ENCODE data around the gene PTPN2.

PTPN2 gene

DNA sequence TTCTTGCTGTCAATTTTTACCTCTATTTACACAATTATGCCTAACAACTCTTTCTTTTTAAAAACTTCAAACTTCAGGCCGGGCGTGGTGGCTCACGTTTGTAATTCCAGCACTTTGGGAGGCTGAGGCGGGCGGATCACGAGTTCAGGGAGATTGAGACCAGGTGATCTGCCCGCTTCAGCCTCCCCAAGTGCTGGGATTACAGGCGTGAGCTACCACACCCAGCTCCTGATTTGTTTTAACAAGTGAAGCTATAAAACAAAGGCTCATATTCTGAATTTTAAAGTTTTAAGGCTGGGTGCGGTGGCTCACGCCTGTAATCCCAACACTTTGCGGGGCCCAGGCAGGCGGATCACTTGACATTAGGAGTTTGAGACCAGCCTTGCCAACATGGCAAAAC, 15.5 kb downstream of the PTPN2 start:
- no peak overlapping the region for H3K27ac ChIP-seq
- TF ChIP-seq EZH2 (IDR thresholded peaks at IDR 0.05) (no peak), FOXP2 (optimal IDR thresholded peaks at IDR 0.05; ENCODE audit: control extremely low read depth, extremely low read length, insufficient read depth) (no peak), POLR2AphosphoS5 (IDR thresholded peaks at IDR 0.05; ENCODE audit: borderline replicate concordance, low read depth, low read length) (no peak)

DNA sequence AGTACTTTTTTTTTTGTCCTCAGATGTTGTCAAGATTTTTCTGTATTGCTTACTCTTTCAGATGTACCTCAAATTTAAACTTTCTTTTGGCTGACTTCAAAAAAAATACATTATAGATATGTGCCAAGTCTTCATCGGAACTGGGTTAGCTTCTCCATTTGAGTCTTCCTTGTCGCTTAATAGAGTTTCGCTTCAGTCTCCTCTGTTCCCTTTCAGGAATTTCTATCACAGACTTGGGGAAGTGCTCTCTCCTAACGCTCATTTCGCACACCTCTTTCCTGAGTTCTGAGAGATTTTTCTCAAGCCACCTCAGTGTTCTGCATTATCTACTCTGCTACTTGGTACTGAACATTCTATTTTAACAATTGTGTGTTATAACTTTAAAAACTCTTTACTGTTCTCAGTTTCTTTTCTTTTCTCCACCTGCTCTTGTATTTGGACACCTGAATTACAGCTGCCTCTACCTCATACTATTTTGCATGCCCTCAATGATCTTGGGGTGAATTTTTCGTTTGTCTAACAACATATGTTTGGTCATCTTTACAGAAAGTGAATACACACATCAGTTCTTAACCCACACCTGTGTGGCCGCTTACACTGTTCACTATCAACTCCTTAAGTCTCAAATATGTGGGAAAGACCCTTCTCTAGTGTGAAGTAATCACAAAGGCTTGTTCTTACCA, 16.5 kb downstream of the PTPN2 start:
- TF ChIP-seq FOXP2 (optimal IDR thresholded peaks at IDR 0.05; ENCODE audit: control extremely low read depth, extremely low read length, insufficient read depth), result no peak
- no peak for TF ChIP-seq EZH2 (IDR thresholded peaks at IDR 0.05)
- TF ChIP-seq POLR2AphosphoS5 (IDR thresholded peaks at IDR 0.05; ENCODE audit: borderline replicate concordance, low read depth, low read length), result no peak
- H3K9me3 ChIP-seq (ENCODE audit: low read depth, low read length), result no peaks in the 10 kb centered on the region
- no peak for DNase-seq (ENCODE audit: low read depth, low spot score)
- no peak overlapping the region for H3K9ac ChIP-seq (ENCODE audit: insufficient read length)
- no peak overlapping the region for H3K27ac ChIP-seq
- H3K4me3 ChIP-seq, result no peak overlapping the region
- H3K36me3 ChIP-seq (ENCODE audit: insufficient read depth, low read length), result no peaks in the 10 kb centered on the region

More for the DNA sequence above, 15.5 kb downstream of the PTPN2 start:
- H3K9ac ChIP-seq (ENCODE audit: insufficient read length), result no peak overlapping the region
- no peaks in the 10 kb centered on the region for H3K9me3 ChIP-seq (ENCODE audit: low read depth, low read length)
- H3K4me3 ChIP-seq, result no peak overlapping the region
- DNase-seq (ENCODE audit: low read depth, low spot score), result no peak
- no peaks in the 10 kb centered on the region for H3K36me3 ChIP-seq (ENCODE audit: insufficient read depth, low read length)

DNA sequence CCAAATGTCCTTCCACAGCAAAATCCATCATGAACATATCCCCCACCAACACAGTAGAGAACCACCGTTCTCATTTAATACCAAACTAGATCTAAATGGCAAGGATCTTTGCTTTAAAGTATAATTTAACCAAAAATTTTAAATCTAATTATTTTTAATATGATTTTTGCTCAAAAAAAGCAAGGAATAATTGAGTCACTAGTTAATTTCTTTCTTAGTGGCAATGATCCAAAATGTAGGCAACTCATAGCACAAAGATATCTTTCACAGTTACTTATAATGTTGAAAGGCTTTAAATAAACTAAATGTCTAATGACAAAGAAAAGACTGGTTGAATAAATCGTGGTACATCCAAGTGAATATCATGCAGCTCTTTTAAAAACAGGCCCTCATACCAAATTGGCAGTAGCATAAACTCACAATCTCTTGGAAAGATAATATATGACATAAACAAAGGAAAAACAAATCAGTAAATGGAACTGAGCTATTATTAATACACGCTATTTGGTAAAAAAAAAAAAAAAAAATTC, 20.3 kb downstream of the PTPN2 start:
- no peaks in the 10 kb centered on the region for H3K36me3 ChIP-seq (ENCODE audit: insufficient read depth, low read length)
- no peaks in the 10 kb centered on the region for H3K9me3 ChIP-seq (ENCODE audit: low read depth, low read length)
- no peak overlapping the region for H3K27ac ChIP-seq
- no peak overlapping the region for H3K9ac ChIP-seq (ENCODE audit: insufficient read length)
- TF ChIP-seq EZH2 (IDR thresholded peaks at IDR 0.05) (no peak), POLR2AphosphoS5 (IDR thresholded peaks at IDR 0.05; ENCODE audit: borderline replicate concordance, low read depth, low read length) (no peak), FOXP2 (optimal IDR thresholded peaks at IDR 0.05; ENCODE audit: control extremely low read depth, extremely low read length, insufficient read depth) (no peak)
- no peak for DNase-seq (ENCODE audit: low read depth, low spot score)
- no peak overlapping the region for H3K4me3 ChIP-seq

DNA sequence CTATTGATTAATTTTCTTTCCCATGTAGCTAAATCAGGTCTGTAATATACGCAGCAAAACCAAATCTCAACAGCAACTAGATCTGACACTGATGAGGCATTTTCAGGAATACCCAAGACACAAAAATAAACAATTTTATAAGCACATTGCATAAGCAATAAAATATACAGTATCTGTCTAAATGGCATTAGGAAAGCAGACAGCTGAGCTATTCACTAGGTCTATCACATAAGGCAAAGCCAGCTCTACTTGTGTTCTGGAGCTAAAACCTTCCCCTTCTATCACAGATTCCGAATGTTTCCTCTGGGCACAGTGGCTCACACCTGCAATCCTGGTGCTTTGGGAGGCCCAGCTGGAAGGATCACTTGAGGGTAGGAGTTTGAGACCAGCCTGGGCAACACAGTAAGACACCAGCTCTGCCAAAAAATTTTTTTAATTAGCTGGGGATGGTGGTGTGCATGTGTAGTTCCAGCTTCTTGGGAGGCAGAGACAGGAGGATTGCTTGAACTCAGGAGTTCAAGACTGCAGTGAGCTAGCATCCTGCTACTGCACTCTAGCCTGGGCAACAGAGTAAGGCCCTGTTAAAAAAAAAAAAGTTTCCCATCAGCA, 21.1 kb downstream of the PTPN2 start:
- no peak for DNase-seq (ENCODE audit: low read depth, low spot score)
- Histone ChIP-seq H3K4me3 (no peak overlapping the region), H3K9ac (ENCODE audit: insufficient read length) (no peak overlapping the region), H3K9me3 (ENCODE audit: low read depth, low read length) (no peaks in the 10 kb centered on the region), H3K36me3 (ENCODE audit: insufficient read depth, low read length) (no peaks in the 10 kb centered on the region), H3K27ac (no peak overlapping the region)
- TF ChIP-seq EZH2 (IDR thresholded peaks at IDR 0.05) (no peak), FOXP2 (optimal IDR thresholded peaks at IDR 0.05; ENCODE audit: control extremely low read depth, extremely low read length, insufficient read depth) (no peak), POLR2AphosphoS5 (IDR thresholded peaks at IDR 0.05; ENCODE audit: borderline replicate concordance, low read depth, low read length) (no peak)

DNA sequence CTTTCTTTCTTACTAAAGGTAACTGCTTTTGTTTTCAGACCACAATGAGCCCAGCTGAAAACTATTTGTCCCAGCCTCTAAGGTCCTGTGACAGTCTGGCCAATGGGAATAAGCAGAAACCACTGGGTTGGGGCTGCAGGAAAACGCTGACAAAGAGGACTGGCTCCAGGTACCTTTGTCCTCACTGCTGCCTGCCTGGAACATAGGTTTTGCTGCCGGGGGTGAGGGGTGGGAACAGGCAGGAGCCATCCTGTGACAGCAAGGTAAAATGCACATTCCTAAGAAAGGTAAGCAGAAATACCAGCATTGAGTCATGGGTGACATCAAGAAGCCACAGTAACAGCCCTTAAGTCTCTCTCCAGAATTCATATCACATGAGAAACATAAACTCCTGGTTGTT, 21.6 kb downstream of the PTPN2 start:
- Histone ChIP-seq H3K4me3 (no peak overlapping the region), H3K27ac (no peak overlapping the region), H3K9ac (ENCODE audit: insufficient read length) (no peak overlapping the region), H3K9me3 (ENCODE audit: low read depth, low read length) (no peaks in the 10 kb centered on the region), H3K36me3 (ENCODE audit: insufficient read depth, low read length) (no peaks in the 10 kb centered on the region)
- DNase-seq (ENCODE audit: low read depth, low spot score), result no peak
- TF ChIP-seq EZH2 (IDR thresholded peaks at IDR 0.05), result no peak
- no peak for TF ChIP-seq POLR2AphosphoS5 (IDR thresholded peaks at IDR 0.05; ENCODE audit: borderline replicate concordance, low read depth, low read length)
- no peak for TF ChIP-seq FOXP2 (optimal IDR thresholded peaks at IDR 0.05; ENCODE audit: control extremely low read depth, extremely low read length, insufficient read depth)

DNA sequence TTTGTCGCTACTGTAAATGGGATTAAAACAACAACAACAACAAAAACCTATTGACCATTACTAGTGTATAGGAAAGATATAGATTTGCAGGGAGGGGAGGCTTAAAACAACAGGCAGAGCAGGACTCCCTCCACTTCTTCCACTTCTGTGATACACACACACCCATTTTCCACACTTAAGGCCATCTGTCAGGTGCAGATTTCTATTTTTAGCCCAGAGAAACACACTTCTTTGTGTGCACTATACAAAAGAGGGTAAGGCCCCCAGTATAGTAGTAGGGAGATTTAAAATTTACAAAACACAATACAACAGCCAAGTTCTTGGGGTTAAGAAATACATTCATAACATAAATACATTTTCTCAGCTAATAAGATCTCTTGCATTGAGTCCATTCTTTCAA, 22.4 kb downstream of the PTPN2 start:
- no peak for TF ChIP-seq POLR2AphosphoS5 (IDR thresholded peaks at IDR 0.05; ENCODE audit: borderline replicate concordance, low read depth, low read length)
- TF ChIP-seq EZH2 (IDR thresholded peaks at IDR 0.05), result no peak
- no peak for TF ChIP-seq FOXP2 (optimal IDR thresholded peaks at IDR 0.05; ENCODE audit: control extremely low read depth, extremely low read length, insufficient read depth)
- DNase-seq (ENCODE audit: low read depth, low spot score), result no peak
- no peak overlapping the region for H3K4me3 ChIP-seq
- no peaks in the 10 kb centered on the region for H3K9me3 ChIP-seq (ENCODE audit: low read depth, low read length)
- H3K27ac ChIP-seq, result no peak overlapping the region
- no peak overlapping the region for H3K9ac ChIP-seq (ENCODE audit: insufficient read length)
- no peaks in the 10 kb centered on the region for H3K36me3 ChIP-seq (ENCODE audit: insufficient read depth, low read length)

DNA sequence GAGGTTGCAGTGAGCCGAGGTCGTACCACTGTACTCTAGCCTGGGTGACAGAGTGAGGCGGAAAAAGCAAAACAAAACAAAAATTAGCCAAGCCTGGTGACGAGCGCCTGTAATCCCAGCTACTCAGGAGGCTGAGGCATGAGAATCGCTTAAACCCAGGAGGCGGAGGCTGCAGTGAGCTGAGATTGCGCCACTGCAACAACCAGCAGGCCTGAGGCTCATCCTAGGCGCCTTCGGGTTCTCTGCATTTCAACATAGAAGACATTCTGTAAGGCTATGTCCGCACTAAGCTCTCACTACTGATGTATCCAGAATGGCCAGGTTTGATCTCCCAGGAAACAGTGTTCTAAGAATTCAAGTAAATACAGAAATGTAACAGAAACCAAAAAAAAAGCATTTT, 23.5 kb downstream of the PTPN2 start:
- Histone ChIP-seq H3K4me3 (no peak overlapping the region), H3K9ac (ENCODE audit: insufficient read length) (no peak overlapping the region), H3K27ac (no peak overlapping the region), H3K36me3 (ENCODE audit: insufficient read depth, low read length) (no peaks in the 10 kb centered on the region; the same call in none of the 2 replicates), H3K9me3 (ENCODE audit: low read depth, low read length) (no peaks in the 10 kb centered on the region)
- DNase-seq (ENCODE audit: low read depth, low spot score), result no peak
- TF ChIP-seq EZH2 (IDR thresholded peaks at IDR 0.05) (no peak), POLR2AphosphoS5 (IDR thresholded peaks at IDR 0.05; ENCODE audit: borderline replicate concordance, low read depth, low read length) (no peak), FOXP2 (optimal IDR thresholded peaks at IDR 0.05; ENCODE audit: control extremely low read depth, extremely low read length, insufficient read depth) (no peak)

DNA sequence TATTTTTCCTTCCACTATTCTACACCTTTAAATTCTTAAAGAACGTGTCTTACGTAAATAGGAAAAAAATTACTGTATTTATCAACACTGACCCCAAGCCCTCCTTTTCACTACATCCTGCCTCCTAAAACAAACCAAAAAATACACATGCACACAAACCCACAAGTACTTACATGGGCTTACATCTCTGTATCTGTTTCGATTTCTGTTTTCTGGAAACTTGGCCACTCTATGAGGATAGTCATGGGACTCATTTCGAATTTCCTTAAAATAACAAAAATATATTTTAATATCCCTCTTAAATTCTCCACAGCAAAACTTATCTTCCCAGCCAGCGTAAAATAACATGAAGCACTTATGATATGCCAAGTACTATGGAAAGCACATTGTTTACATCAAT, 25.0 kb downstream of the PTPN2 start:
- TF ChIP-seq FOXP2 (optimal IDR thresholded peaks at IDR 0.05; ENCODE audit: control extremely low read depth, extremely low read length, insufficient read depth) (no peak), EZH2 (IDR thresholded peaks at IDR 0.05) (no peak), POLR2AphosphoS5 (IDR thresholded peaks at IDR 0.05; ENCODE audit: borderline replicate concordance, low read depth, low read length) (no peak)
- H3K36me3 ChIP-seq (ENCODE audit: insufficient read depth, low read length), result no peaks in the 10 kb centered on the region; the same call in none of the 2 replicates
- H3K9me3 ChIP-seq (ENCODE audit: low read depth, low read length), result no peaks in the 10 kb centered on the region
- DNase-seq (ENCODE audit: low read depth, low spot score), result no peak
- H3K27ac ChIP-seq, result no peak overlapping the region
- H3K9ac ChIP-seq (ENCODE audit: insufficient read length), result no peak overlapping the region
- no peak overlapping the region for H3K4me3 ChIP-seq

Data from SK-N-MC (cell line).